Mammary epithelial cell (primary cell): Measurements from ENCODE around the gene MMP2.

ENCODE experiments used
- EZH2 ChIP-seq: IDR thresholded peaks from 2 replicates; pipeline ENCODE4 v1.6.1; 2012; ENCODE audit warnings: low read length, inconsistent platforms, borderline replicate concordance
- TF ChIP-seq, protein P1 (sequence below), 2 donors: IDR thresholded peaks in 1 of 2; conservative IDR thresholded peaks in 1 of 2; 2 replicates each; pipeline ENCODE4 v1.5.1; 2011 to 2012; ENCODE audit warnings: inconsistent platforms in 2 of 2, low read length in 2 of 2, mild to moderate bottlenecking in 2 of 2, control low read depth in 1 of 2, low read depth in 1 of 2; ENCODE audit not compliant: insufficient read depth in 1 of 2; ENCODE audit errors: extremely low read depth in 1 of 2

DNA sequence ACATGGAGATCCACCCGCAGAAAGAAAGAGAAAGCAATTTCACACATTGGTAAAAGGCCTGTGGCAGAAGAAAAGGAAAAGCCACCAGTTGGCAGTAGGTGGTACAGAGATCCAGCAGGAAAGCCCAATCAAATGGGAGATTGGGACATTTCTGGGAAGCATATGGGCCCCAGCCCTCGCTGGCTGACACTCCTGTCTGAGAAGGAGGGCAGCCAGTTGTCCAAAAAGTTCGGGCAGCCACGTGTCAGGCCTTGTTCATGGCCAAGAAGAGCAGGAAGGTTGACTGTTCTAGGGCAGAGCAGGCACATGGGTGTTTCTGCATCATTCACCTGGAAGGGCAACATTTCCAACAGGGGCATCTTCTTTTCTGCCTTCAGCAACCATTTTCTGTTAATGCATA, 45.0 kb upstream of the MMP2 start:
- TF ChIP-seq, protein P1, sequence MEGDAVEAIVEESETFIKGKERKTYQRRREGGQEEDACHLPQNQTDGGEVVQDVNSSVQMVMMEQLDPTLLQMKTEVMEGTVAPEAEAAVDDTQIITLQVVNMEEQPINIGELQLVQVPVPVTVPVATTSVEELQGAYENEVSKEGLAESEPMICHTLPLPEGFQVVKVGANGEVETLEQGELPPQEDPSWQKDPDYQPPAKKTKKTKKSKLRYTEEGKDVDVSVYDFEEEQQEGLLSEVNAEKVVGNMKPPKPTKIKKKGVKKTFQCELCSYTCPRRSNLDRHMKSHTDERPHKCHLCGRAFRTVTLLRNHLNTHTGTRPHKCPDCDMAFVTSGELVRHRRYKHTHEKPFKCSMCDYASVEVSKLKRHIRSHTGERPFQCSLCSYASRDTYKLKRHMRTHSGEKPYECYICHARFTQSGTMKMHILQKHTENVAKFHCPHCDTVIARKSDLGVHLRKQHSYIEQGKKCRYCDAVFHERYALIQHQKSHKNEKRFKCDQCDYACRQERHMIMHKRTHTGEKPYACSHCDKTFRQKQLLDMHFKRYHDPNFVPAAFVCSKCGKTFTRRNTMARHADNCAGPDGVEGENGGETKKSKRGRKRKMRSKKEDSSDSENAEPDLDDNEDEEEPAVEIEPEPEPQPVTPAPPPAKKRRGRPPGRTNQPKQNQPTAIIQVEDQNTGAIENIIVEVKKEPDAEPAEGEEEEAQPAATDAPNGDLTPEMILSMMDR (conservative IDR thresholded peaks at IDR 0.05 in 1 of 2, IDR thresholded peaks at IDR 0.05 in 1 of 2; ENCODE audit: extremely low read depth in 1 of 2, insufficient read depth in 1 of 2, low read depth in 1 of 2, low read length in 2 of 2) = no peak
- TF ChIP-seq EZH2 = no peak
